Stimulated activated CD4-positive, alpha-beta T cell treated with anti-CD3 and anti-CD28 coated beads, Interleukin-1b, Interleukin-23, amount 100 ng/mL, for 48 hours (primary cell): ENCODE data around the gene IGF2.

Source experiments
- DNase-seq: peaks from one replicate; pipeline ENCODE4 v3.0.0-alpha.2; 2020

The IGF2 gene

GRCh38 chr11:2090172-2091111 is 48.7 kb downstream of the IGF2 start:
- no peak for DNase-seq

DNA sequence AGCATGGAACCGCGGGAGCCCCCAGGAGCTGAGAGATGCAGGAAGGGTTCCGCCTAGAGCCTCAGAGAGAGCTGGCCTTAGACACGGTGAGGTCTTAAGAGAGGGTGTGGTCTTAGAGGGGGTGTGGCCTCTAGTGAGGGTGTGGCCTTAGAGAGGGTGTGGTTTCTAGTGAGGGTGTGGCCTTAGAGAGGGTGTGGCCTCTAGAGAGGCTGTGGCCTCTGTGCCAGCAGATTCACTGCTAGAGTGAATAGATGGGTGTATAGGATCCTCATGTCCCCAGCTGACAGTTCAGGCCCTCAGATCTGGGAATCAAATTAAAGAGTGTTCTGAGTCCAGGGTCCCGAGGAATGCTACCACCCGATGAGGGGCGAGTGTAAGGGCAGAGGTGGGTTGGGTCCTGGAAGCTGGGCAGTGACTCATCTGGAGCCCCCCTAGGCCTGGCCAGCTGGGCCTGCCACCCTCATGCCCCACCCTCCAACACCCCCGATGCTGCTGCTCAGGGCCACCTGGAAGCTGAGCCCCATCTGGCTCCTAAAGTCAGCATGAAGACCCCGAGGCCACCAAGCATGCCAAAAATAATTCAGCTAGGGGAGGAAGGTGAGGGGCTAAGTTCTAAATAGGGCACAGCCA is 49.5 kb downstream of the IGF2 start:
- DNase-seq = peak; percentile 66

GRCh38 chr11:2088746-2089535 is 50.2 kb downstream of the IGF2 start:
- DNase-seq = no peak

- no peak for DNase-seq
These were observed 50.9 kb downstream of the IGF2 start for GRCh38 chr11:2088284-2088683.

DNA sequence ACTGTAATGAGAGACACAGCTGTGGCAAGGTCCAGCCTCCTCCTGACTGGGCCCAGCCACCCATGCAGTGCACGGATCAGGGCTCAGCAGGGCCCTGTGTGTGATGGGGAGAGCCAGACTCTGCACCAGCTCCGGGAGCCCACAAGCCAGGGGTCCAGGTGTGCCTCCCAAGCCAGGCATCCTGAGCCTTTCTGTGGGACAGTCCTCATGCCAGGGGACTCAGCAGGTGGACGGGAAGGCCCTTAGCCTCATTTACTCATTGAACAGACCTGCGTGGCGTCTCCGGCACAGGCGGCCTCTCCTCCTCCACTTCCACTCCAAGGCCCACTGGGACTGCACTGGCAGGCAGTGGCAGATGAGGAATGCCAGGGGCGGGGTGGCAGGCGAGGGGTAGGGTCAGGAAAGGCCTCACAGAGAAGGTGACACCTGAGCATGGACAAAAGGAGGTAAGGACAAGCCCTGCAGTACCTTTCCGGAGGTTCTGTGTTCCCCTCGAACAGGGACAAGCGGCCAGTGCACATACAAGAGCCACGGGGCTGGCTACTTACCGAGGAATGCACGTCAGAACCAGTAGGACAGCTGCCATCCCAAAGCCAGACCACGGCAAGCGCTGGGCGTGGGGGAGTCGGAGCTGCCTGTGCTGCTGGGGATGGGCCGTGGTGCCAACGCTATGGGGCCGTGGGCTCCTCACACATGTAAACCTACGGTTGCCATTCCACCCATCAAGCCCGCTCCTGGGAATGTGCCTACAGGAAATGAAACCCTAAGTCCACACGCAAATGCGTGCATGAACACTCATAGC is 52.7 kb downstream of the IGF2 start:
- peak; percentile 0 for DNase-seq

GRCh38 chr11:2085251-2086066 is 53.7 kb downstream of the IGF2 start:
- DNase-seq = no peak

GRCh38 chr11:2084721-2085120 is 54.5 kb downstream of the IGF2 start:
- no peak for DNase-seq
